ENCODE results near the gene SMIM45.
A peak's percentile ranks its signal among the peaks of the same experiment; 100 is the strongest.

SMIM45 gene

GRCh38 chr22:41936894-41937169 lies 15.1 kb upstream of the SMIM45 start (continued):
- no peak for TF ChIP-seq USF1 (CRISPR knock-in tag; IDR thresholded peaks at IDR 0.05)
- TF ChIP-seq PRDM15 (CRISPR knock-in tag; IDR thresholded peaks at IDR 0.05) = no peak
- no peak for TF ChIP-seq ZNF219 (CRISPR knock-in tag; IDR thresholded peaks at IDR 0.05; ENCODE audit: borderline replicate concordance)

- DNase-seq (ENCODE audit: low spot score) (no peak), ATAC-seq (no peak; the same call in 1 of the 2 replicates)
- H3K27me3 Mint-ChIP-seq (ENCODE audit: low read depth) = no peaks in the 10 kb centered on the region
- peaks cover 67% of the 10 kb centered on the region for H3K36me3 Mint-ChIP-seq
- H3K27ac Mint-ChIP-seq = peak overlapping the region; percentile 70; the same call in 1 of the 2 replicates
- H3K4me3 Mint-ChIP-seq = no peak overlapping the region
- no peaks in the 10 kb centered on the region for H3K9me3 Mint-ChIP-seq
- POLR2A ChIA-PET = no interaction called here
- TF ChIP-seq ATF3 (CRISPR knock-in tag; conservative IDR thresholded peaks at IDR 0.05) (no peak), ZNF512 (CRISPR knock-in tag; IDR thresholded peaks at IDR 0.05; ENCODE audit: borderline replicate concordance) (peak; percentile 88; the same call in 1 of the 2 replicates)
- CTCF ChIA-PET = interaction anchor here (0.6 to 10.0 kb wide), 17 partner anchors 14 to 273 kb away, joined by 3 to 143 read pairs (median 7); partner anchors contain the start of genes CCDC134, SREBF2 and TNFRSF13C
- peaks cover 23% of the 10 kb centered on the region for H3K4me1 Mint-ChIP-seq
Observed at GRCh38 chr22:41939981-41940831, 11.7 kb upstream of the SMIM45 start.

GRCh38 chr22:41940832-41941765 lies 10.9 kb upstream of the SMIM45 start:
- peak; percentile 87 for ATAC-seq
- POLR2A ChIA-PET = interaction anchor here (0.6 kb wide), 1 partner anchor 34 kb away, joined by 3 read pairs; no protein-coding TSS in a partner anchor
- Mint-ChIP-seq H3K27me3 (ENCODE audit: low read depth) (no peaks in the 10 kb centered on the region), H3K27ac (peak overlapping the region; percentile 0; the same call in 1 of the 2 replicates), H3K4me1 (peaks cover 29% of the 10 kb centered on the region), H3K9me3 (no peaks in the 10 kb centered on the region), H3K36me3 (peaks cover 70% of the 10 kb centered on the region), H3K4me3 (no peak overlapping the region)
- CTCF ChIA-PET = interaction anchor here (0.6 to 10.0 kb wide), 39 partner anchors 10 to 276 kb away, joined by 3 to 143 read pairs (median 4); partner anchors contain the start of genes CCDC134, NDUFA6, SMDT1 and SMIM45
- peak; percentile 91 for DNase-seq (ENCODE audit: low spot score)
- TF ChIP-seq ZBTB21 (CRISPR knock-in tag; IDR thresholded peaks at IDR 0.05; ENCODE audit: borderline replicate concordance) (0 out of 2 replicates have a peak, but pooled peaks have one; percentile 37), PREB (CRISPR knock-in tag; IDR thresholded peaks at IDR 0.05; ENCODE audit: borderline replicate concordance) (no peak), ZNF121 (CRISPR knock-in tag; IDR thresholded peaks at IDR 0.05) (peak; percentile 92), E2F5 (CRISPR knock-in tag; IDR thresholded peaks at IDR 0.05) (0 out of 2 replicates have a peak, but pooled peaks have one; percentile 23), CTCF (IDR thresholded peaks at IDR 0.05) (peak; percentile 84), JUN (CRISPR knock-in tag; IDR thresholded peaks at IDR 0.05) (no peak)
